Ascending aorta (tissue), 2 donors: Measurements from ENCODE around the gene SERPINI1. TPM values are rescaled to one million over a fixed set of nuclear protein-coding genes. Genes with fewer than 3 reads are reported as not detected.

Experiments used
- DNase-seq, 2 donors: peaks; one replicate each; pipeline ENCODE4 v3.0.0-alpha.2; 2019; ENCODE audit warnings: low spot score in 2 of 2
- H3K27ac ChIP-seq, 2 donors: fragments of 200-600 bp; sonication (generic); one replicate each; pipeline ENCODE4 v1.5.1; 2016 to 2017; ENCODE audit warnings: mild to moderate bottlenecking in 1 of 2
- H3K27me3 ChIP-seq: fragments of 200-600 bp; sonication (generic); one replicate; pipeline ENCODE4 v1.5.1; 2017
- H3K36me3 ChIP-seq, 2 donors: fragments of 200-600 bp; sonication (generic); one replicate each; pipeline ENCODE4 v1.5.1; 2016
- H3K4me1 ChIP-seq, 2 donors: fragments of 200-600 bp; sonication (generic); one replicate each; pipeline ENCODE4 v1.5.1; 2016 to 2017; ENCODE audit warnings: mild to moderate bottlenecking in 1 of 2
- H3K4me3 ChIP-seq, 2 donors: fragments of 200-600 bp; sonication (generic); one replicate each; pipeline ENCODE4 v1.5.1; 2016 to 2017; ENCODE audit warnings: mild to moderate bottlenecking in 1 of 2
- H3K9me3 ChIP-seq, 2 donors: fragments of 200-600 bp; sonication (generic); one replicate each; pipeline ENCODE4 v1.5.1; 2016
- intact Hi-C: fragments of 100-400 bp; cut with DNase I; formaldehyde crosslinking; loops from one replicate; pipeline ENCODE4 v1.15.1; 2023
- total RNA-seq: library from RNA; depleted of rRNA; stranded (reverse); fragments of >200 nt; gene quantifications from one replicate; pipeline ENCODE4 v1.1.0, GENCODE V29; 2016
- TF ChIP-seq, protein P1 (sequence below), 3 experiments: fragments of 200-600 bp in 2 of 3; fragments of 450-650 bp in 1 of 3; sonication (generic) in 2 of 3; IDR thresholded peaks; one replicate each; pipeline ENCODE4 v1.5.1; 2016 to 2019; ENCODE audit warnings: antibody characterized with exemption in 3 of 3, mild to moderate bottlenecking in 1 of 3, moderate library complexity in 1 of 3

SERPINI1 gene, protein sequence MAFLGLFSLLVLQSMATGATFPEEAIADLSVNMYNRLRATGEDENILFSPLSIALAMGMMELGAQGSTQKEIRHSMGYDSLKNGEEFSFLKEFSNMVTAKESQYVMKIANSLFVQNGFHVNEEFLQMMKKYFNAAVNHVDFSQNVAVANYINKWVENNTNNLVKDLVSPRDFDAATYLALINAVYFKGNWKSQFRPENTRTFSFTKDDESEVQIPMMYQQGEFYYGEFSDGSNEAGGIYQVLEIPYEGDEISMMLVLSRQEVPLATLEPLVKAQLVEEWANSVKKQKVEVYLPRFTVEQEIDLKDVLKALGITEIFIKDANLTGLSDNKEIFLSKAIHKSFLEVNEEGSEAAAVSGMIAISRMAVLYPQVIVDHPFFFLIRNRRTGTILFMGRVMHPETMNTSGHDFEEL
- total RNA-seq, result 6.3 TPM

DNA sequence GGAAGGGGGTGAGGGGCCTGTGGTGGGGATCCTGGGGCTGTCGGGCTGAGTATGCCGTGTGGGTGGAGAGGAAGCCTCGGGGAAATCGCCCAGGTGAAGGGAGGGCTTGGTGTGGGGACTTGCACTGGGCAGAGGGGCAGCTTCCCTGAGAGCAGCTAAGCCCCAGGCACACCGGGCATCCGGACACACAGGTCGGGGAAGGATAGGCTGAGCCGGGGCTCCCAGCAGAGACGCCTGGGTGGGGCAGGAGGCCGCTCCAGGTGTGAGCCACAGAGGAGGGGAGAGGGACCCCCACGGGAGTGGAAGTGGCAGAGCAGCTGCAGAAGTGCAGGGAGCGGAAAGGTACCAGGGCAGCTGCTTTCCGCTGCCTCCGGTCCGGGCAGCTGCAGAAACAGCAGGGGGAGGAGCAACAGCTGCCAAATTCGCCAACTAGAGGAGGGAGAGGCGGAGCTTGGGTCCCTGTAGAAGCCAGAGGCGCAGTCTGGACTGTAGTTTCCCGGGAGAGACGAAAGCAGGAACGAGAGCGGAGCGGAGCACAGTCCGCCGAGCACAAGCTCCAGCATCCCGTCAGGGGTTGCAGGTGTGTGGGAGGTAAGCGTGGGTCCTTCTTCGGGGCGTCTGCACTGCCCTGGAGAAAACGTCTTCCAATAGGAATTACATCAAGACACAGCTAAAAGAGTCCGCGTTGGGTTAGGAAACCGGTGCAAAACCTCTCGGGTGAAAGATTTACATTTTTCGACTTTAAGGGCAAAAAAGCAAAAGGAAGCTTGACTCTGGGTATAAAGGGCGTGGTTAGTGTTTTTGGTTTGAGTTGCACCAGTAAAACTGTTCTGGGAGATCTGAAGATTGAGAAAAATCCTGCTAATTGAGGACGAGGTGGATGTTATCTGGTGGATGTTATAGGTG, at the start of gene SERPINI1:
SERPINI1 (plus strand) TSS at position 489 of the 906 bp plus-strand sequence. CDS start 53,408 bp downstream, outside the sequence.
- TF ChIP-seq, protein P1, sequence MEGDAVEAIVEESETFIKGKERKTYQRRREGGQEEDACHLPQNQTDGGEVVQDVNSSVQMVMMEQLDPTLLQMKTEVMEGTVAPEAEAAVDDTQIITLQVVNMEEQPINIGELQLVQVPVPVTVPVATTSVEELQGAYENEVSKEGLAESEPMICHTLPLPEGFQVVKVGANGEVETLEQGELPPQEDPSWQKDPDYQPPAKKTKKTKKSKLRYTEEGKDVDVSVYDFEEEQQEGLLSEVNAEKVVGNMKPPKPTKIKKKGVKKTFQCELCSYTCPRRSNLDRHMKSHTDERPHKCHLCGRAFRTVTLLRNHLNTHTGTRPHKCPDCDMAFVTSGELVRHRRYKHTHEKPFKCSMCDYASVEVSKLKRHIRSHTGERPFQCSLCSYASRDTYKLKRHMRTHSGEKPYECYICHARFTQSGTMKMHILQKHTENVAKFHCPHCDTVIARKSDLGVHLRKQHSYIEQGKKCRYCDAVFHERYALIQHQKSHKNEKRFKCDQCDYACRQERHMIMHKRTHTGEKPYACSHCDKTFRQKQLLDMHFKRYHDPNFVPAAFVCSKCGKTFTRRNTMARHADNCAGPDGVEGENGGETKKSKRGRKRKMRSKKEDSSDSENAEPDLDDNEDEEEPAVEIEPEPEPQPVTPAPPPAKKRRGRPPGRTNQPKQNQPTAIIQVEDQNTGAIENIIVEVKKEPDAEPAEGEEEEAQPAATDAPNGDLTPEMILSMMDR (IDR thresholded peaks at IDR 0.05), result no peak
- peak; percentile 67 to 93 for DNase-seq
- Histone ChIP-seq H3K9me3 (no peaks in the 10 kb centered on the region), H3K4me3 (peak within 1 kb of the TSS; percentile 91), H3K27ac (peak within 1 kb of the TSS; percentile 89 to 92), H3K4me1 (peaks cover 0 to 22% of the 10 kb centered on the region in 2 donors), H3K27me3 (no peaks in the 10 kb centered on the region), H3K36me3 (no peaks in the 10 kb centered on the region)
- intact Hi-C loops, result loop anchor here (1.0 to 5.0 kb wide), 3 partner anchors 79 to 362 kb away; partner anchors contain the start of gene GOLIM4

DNA sequence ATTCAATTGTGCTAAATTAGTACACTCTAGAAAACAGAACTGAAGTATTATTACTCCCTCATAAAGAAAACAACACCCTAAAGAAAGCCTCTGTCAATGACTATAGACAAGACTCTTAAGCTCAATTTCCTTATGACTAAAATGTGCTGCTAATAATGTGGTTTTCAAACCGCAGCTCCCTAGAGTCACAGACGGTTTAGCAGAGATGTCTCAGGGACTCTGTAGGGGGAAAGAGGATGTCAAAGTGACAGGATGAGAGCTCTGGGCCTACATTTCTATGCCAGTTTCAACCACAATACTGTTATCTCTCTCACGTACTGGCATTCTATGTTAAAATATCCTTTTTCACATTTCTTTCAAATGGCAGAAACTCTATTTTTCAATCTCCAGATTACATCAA, 44.2 kb upstream of the SERPINI1 start:
- intact Hi-C loops, result loop anchor here (10.0 kb wide), 1 partner anchor 193 kb away; no protein-coding TSS in a partner anchor
- H3K27me3 ChIP-seq, result no peaks in the 10 kb centered on the region
- H3K4me1 ChIP-seq, result no peaks in the 10 kb centered on the region
- no peak overlapping the region for H3K27ac ChIP-seq
- H3K9me3 ChIP-seq, result no peaks in the 10 kb centered on the region
- H3K4me3 ChIP-seq, result no peak overlapping the region
- H3K36me3 ChIP-seq, result peaks cover 12 to 35% of the 10 kb centered on the region in 2 donors
- no peak for DNase-seq
- TF ChIP-seq, protein P1 (IDR thresholded peaks at IDR 0.05), result no peak

DNA sequence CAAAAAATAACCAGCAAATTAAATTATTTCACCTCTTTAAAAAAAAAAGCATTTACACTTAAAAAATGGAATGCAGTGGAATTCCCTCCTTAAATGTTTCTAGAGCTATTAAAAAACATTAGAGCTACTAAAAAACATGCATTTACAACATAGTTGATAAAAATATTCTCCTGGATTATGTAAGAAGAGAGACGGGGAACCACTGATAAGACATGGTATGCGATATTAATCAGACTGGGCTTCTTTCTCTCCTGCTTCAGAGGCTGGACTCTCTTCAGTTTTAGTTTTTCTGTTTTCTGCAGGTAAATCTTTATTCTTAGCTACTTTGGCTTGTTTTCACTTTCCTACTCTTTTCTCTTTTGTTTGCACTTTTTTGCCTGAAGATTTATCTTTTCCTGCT, 41.4 kb upstream of the SERPINI1 start:
- no peaks in the 10 kb centered on the region for H3K9me3 ChIP-seq
- intact Hi-C loops, result loop anchor here (10.0 kb wide), 1 partner anchor 191 kb away; no protein-coding TSS in a partner anchor
- H3K36me3 ChIP-seq, result peaks cover 12 to 26% of the 10 kb centered on the region in 2 donors
- no peak overlapping the region for H3K27ac ChIP-seq
- no peaks in the 10 kb centered on the region for H3K27me3 ChIP-seq
- TF ChIP-seq, protein P1 (IDR thresholded peaks at IDR 0.05), result no peak
- no peak overlapping the region for H3K4me3 ChIP-seq
- DNase-seq, result no peak
- no peaks in the 10 kb centered on the region for H3K4me1 ChIP-seq

DNA sequence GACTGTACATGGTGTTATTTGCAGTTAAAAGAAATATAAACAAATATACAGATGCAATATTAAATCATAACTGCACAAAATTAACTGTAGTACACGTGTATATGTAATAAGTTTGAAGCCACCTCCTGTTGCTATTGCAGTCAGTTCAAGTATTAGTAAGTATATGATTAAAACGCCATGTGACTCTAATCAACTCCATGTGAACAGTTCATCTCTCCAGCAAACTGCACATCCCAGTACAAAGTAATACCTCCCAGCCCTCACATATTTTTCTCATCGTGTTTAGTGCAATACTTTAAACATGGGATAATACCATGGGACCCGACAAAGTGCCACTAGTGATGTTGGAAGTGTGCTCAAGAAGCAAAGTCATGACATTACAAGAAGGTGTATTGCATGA, 35.5 kb upstream of the SERPINI1 start:
- no peaks in the 10 kb centered on the region for H3K27me3 ChIP-seq
- intact Hi-C loops, result no loop called here
- TF ChIP-seq, protein P1 (IDR thresholded peaks at IDR 0.05), result no peak
- no peak for DNase-seq
- no peak overlapping the region for H3K4me3 ChIP-seq
- H3K27ac ChIP-seq, result no peak overlapping the region
- H3K4me1 ChIP-seq, result no peaks in the 10 kb centered on the region
- H3K36me3 ChIP-seq, result peaks cover 4 to 15% of the 10 kb centered on the region in 2 donors
- H3K9me3 ChIP-seq, result no peaks in the 10 kb centered on the region

DNA sequence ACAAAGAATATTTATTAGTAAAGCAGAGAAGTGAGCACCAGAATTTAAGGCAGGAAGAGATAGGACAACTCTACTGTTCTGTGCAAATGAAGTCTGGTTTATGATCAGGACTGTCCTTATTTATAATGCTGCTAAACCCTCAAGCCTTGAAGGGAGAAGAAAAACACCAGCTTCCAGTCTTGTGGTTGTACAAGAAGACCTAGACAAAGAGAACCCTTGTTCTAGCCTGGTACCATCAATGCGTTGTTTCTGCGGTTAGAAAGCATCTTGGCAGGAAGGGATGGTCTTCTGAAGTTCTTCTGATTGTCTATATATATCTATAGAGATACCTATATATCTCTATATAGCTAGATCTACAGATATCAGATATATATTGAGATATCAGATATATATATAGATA, 34.6 kb upstream of the SERPINI1 start:
- no peak overlapping the region for H3K4me3 ChIP-seq
- H3K9me3 ChIP-seq, result no peaks in the 10 kb centered on the region
- H3K4me1 ChIP-seq, result no peaks in the 10 kb centered on the region
- TF ChIP-seq, protein P1 (IDR thresholded peaks at IDR 0.05), result no peak
- intact Hi-C loops, result no loop called here
- H3K27ac ChIP-seq, result no peak overlapping the region
- DNase-seq, result no peak
- peaks cover 0 to 6% of the 10 kb centered on the region in 2 donors for H3K36me3 ChIP-seq
- no peaks in the 10 kb centered on the region for H3K27me3 ChIP-seq
